ENCODE data around the gene PGGHG.

DNA sequence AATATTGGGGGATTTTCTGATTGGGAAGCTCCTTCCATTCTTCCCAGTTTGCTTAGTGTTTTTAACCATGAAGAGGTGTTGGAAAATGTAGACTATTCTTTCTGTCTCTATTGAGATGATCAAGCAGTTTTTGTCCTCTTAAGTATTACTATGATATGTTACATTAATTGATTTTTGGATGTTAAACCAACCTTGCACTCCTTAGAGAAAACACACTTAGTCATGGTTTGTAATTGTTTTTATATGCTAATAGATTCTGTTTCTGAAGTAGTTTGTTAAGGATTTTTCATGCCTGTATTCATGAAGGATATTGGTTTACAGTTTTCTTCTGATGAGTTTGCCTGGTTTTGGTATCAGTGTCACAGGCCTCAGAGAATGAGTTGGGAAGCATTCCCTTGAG is 12.7 kb upstream of the PGGHG start:
- TF ChIP-seq, protein P1, sequence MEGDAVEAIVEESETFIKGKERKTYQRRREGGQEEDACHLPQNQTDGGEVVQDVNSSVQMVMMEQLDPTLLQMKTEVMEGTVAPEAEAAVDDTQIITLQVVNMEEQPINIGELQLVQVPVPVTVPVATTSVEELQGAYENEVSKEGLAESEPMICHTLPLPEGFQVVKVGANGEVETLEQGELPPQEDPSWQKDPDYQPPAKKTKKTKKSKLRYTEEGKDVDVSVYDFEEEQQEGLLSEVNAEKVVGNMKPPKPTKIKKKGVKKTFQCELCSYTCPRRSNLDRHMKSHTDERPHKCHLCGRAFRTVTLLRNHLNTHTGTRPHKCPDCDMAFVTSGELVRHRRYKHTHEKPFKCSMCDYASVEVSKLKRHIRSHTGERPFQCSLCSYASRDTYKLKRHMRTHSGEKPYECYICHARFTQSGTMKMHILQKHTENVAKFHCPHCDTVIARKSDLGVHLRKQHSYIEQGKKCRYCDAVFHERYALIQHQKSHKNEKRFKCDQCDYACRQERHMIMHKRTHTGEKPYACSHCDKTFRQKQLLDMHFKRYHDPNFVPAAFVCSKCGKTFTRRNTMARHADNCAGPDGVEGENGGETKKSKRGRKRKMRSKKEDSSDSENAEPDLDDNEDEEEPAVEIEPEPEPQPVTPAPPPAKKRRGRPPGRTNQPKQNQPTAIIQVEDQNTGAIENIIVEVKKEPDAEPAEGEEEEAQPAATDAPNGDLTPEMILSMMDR (IDR thresholded peaks at IDR 0.05), result no peak
- no peak for TF ChIP-seq POLR2A (IDR thresholded peaks at IDR 0.05)
- TF ChIP-seq POLR2AphosphoS5 (IDR thresholded peaks at IDR 0.05), result no peak

All from stomach (tissue), 4 donors.